OCI-LY7 (cell line): Measurements from ENCODE around the gene GLI3.

ENCODE experiments used
- CTCF ChIP-seq: fragments of 200-600 bp; sonication (generic); conservative IDR thresholded peaks from 2 replicates; pipeline ENCODE4 v1.5.1; 2014; ENCODE audit warnings: mild to moderate bottlenecking, antibody characterized with exemption, low read length, moderate library complexity, mixed read lengths
- EZH2phosphoT487 ChIP-seq: fragments of 200-600 bp; sonication (generic); IDR thresholded peaks from 2 replicates; pipeline ENCODE4 v1.6.1; 2018; ENCODE audit warnings: low read depth, borderline replicate concordance, mild to moderate bottlenecking, mixed run types, antibody characterized with exemption, low read length, moderate library complexity, mixed read lengths

GRCh38 chr7:42139751-42140150 is 97.3 kb downstream of the GLI3 start:
- TF ChIP-seq CTCF (no peak), EZH2phosphoT487 (no peak)
